ENCODE data around the gene SIT1. TPM values are rescaled to one million over a fixed set of nuclear protein-coding genes. Genes with fewer than 3 reads are reported as not detected.
A peak's percentile ranks its signal among the peaks of the same experiment; 100 is the strongest.

The SIT1 gene
- total RNA-seq, 4 donors from 2014 or later = 0.74 to 5.2 (median 1.1) TPM

DNA sequence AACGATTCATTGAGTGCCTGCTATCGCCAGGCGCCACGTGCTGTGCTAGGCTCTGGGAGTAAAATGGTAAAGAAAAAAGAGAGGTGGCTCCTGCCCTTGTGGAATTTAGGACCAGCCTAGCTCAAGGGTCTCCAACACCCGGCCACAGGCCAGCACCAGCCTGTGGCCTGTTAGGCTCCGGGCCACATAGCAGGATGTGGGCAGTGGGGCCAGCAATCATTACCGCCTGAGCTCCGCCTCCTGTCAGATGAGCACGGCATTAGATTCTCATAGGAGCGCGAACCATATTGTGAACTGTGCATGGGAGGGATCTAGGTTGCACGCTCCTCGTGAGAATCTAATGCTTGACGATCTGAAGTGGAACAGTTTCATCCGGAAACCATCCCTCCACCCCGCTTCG lies 5.6 kb upstream of the SIT1 start:
- no peak for DNase-seq (ENCODE audit: low spot score)
- TF ChIP-seq, protein P1, sequence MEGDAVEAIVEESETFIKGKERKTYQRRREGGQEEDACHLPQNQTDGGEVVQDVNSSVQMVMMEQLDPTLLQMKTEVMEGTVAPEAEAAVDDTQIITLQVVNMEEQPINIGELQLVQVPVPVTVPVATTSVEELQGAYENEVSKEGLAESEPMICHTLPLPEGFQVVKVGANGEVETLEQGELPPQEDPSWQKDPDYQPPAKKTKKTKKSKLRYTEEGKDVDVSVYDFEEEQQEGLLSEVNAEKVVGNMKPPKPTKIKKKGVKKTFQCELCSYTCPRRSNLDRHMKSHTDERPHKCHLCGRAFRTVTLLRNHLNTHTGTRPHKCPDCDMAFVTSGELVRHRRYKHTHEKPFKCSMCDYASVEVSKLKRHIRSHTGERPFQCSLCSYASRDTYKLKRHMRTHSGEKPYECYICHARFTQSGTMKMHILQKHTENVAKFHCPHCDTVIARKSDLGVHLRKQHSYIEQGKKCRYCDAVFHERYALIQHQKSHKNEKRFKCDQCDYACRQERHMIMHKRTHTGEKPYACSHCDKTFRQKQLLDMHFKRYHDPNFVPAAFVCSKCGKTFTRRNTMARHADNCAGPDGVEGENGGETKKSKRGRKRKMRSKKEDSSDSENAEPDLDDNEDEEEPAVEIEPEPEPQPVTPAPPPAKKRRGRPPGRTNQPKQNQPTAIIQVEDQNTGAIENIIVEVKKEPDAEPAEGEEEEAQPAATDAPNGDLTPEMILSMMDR (IDR thresholded peaks at IDR 0.05) = no peak
- no peak for ATAC-seq (ENCODE audit: low FRiP score)

DNA sequence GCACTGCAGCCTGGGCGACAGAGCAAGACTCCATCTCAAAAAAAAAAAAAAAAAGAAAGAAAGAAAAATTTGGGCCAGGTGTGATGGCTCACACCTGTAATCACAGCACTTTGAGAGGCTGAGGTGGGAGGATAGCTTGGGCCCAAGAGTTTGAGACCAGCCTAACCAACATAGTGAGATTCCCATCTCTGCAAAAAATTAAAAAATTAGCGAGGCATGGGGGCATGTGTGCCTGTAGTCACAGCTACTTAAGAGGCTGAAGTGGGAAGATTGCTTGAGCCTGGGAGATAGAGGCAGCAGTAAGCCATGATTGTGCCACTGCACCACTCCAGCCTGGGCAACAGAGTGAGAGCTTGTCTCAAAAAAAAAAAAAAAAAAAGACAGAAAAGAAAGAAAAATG lies 2.9 kb upstream of the SIT1 start:
- TF ChIP-seq, protein P1 (IDR thresholded peaks at IDR 0.05) = no peak
- DNase-seq (ENCODE audit: low spot score) = no peak
- no peak for ATAC-seq (ENCODE audit: low FRiP score)

DNA sequence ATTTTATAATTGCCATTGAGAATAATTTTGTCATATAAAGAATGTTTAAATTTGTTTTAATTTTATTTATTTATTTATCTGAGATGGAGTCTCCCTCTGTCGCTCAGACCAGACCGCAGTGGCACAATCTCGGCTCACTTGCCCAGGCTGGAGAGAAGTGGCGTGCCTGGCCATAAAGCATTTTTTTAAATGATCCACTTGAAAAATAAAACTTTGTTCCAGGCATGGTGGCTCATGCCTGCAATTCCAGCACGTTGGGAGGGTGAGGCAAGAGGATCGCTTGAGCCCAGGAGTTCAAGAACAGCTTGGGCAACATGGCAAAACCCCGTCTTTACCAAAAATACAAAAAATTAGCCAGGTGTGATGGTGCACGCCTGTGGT lies 2.1 kb upstream of the SIT1 start:
- DNase-seq (ENCODE audit: low spot score) (no peak), ATAC-seq (ENCODE audit: low FRiP score) (no peak)
- TF ChIP-seq, protein P1 (IDR thresholded peaks at IDR 0.05) = no peak

DNA sequence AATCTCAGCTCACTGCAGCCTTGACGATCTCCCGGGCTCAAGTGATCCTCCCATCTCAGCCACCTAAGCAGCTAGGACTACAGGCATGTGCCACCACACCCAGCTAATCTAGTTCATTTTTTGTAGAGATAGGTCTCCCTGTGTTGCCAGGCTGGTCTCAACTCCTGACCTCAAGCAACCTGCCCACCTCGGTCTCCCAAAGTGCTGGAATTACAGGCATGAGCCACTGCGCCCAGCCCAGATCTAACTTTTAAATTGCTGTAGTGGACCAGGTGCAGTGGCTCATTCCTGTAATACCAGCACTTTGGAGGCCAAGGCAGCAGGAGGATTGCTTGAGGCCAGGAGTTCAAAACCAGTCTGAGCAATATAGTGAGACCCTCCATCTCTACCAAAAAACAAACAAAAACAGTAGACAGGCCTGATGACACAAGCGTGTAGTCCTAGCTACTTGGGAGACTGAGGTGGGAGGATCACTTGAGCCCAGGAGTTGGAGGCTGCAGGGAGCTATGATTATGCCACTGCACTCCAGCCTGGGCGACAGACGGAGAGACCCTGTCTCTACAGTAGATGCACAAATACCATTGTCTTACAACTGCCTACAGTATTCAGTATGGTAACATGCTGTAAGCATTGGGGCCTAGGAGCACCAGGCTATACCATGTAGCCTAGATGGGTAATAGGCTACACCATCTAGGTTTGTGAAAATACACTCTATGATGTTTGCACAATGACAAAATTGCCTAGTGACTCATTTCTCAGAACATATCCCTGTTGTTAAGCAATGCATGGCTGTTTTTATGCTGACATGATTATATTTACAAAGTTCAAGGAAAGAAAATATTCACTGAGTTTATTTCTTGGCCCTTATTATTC lies 1.5 kb upstream of the SIT1 start:
- DNase-seq (ENCODE audit: low spot score) (no peak), ATAC-seq (ENCODE audit: low FRiP score) (no peak)
- TF ChIP-seq, protein P1 (IDR thresholded peaks at IDR 0.05) = no peak

DNA sequence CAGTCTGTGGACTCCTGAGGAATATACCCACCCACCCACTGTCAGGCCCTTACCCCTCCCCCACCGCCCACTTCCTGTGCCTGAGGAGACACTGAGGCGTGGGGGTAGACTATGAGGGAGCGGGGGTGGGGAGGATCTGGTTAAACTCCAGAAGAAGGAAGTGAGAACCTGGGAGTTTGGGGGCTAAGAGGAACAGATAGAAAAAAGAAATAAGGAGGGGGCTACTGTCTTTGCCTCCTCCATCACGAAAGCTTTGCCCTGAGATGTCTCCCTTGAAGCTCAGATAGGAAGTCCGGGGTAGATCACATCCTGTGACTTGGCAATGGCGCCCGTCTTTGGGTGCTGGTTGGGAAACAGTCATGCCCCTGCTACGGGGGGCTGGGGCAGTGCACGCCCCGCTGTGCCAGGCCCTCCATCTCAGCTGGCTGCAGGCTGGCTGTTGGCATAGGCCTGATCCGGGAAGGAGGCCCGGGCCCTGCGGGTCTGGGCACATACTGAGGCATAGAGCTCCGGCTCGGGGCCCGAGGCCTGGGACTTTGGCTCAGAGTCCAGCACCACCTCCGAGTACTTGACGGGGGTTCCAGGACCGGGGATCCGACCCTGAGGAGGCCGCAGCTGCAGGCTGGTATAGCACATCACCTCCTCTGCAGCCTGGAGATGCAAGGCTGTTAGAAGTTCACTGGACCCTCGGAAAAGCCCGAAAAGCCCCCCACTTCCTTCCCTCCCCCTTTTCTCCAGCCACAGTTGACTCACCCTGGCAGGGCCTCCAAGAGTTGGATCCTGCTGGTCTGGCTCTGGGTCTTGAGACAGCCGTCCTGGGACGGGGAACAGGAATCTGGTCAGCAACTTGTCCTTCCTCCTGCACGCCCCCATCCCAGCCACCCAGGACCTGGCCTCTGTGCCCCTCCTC lies 1.0 kb downstream of the SIT1 start:
- TF ChIP-seq, protein P1 (IDR thresholded peaks at IDR 0.05) = no peak
- ATAC-seq (ENCODE audit: low FRiP score) = no peak

DNA sequence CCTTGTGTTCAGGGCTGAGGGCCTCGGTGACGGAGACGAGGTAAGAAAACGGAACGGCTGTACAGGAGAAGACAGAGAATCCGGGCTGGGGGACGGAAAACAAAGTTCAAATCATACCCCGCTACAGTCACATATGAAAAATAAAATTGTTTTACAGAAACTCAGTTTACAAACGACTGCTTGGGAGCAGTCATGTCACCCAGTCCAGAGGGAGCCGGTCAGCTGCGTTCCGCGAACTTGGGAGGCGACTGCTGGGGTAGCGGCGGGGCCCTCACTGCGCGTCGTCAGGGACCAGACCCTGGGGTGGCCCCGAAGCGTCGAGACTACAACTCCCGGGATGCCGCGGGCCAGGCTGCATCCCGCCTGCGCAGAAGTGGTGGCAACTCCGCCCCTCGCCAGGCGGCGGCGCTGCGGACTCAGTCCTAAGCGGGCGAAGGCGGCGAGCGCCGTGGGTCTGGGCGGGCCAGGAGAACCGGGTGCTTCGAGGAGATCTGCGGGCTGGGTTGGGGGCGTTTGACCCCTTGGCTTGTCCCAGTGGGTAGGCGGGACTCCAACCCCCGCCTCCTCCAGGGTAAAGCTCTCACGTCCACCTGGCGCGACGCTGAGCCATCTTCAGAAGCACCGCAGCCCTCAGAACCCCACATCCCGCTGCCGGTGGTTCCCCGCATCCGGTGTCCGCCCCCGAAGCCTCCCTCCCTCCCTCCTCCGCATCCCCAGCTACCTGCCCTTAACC lies 4.0 kb downstream of the SIT1 start:
- peak; percentile 95 for ATAC-seq (ENCODE audit: low FRiP score)
- peak; percentile 85 for DNase-seq (ENCODE audit: low spot score)
- TF ChIP-seq, protein P1 (IDR thresholded peaks at IDR 0.05) = peak in 1 of 3 donors; percentile 92

More for the DNA sequence above, 1.0 kb downstream of the SIT1 start:
- no peak for DNase-seq (ENCODE audit: low spot score)

All from omental fat pad (tissue), 4 donors.